A549 (cell line): ENCODE results near the gene CYP2S1. TPM values are rescaled to one million over a fixed set of nuclear protein-coding genes. Genes with fewer than 3 reads are reported as not detected.

ENCODE experiments used
- ATAC-seq, 2 experiments: fragments of 200-7000 bp in 1 of 2; fragments of >200 bp in 1 of 2; cut with Nextera tagmentation in 1 of 2; cut with Tn5 transposase in 1 of 2; 3 replicates each; pipeline versions ENCODE4 v1.8.0 to v1.9.1; 2018 to 2020; ENCODE audit warnings: mild to moderate bottlenecking in 1 of 2, moderate library complexity in 1 of 2
- CTCF ChIA-PET: fragments of 300-600 bp; sonication (Branson Sonifier 250); formaldehyde crosslinking; extraction: SDS; loops from one replicate; lab custom pipeline; 2021; ENCODE audit warnings: antibody characterized with exemption, inconsistent platforms; lab: Yijun Ruan, JAX
- POLR2A ChIA-PET: fragments of 350-600 bp; formaldehyde crosslinking; extraction: SDS; loops from one replicate; lab custom pipeline; 2021; ENCODE audit warnings: antibody characterized with exemption, inconsistent platforms; lab: Yijun Ruan, JAX
- DNase-seq, 2 experiments: peaks; one replicate each; pipeline versions ENCODE4 v3.0.0 to v3.0.0-alpha.2; 2011 to 2016; ENCODE audit warnings: low read depth in 1 of 2, low spot score in 1 of 2
- FAIRE-seq: peaks from 2 replicates; lab custom pipeline; 2011; peaks lifted over from hg19 to GRCh38; lab: Jason Lieb, UNC
- H3K27ac ChIP-seq, 2 experiments: fragments of >200 bp; sonication (Bioruptor Twin); formaldehyde crosslinking; 3 replicates each; pipeline ENCODE4 v1.5.1; 2016 to 2017
- H3K4me1 ChIP-seq: fragments of >200 bp; sonication (Bioruptor Twin); formaldehyde crosslinking; 3 replicates; pipeline ENCODE4 v1.6.1; 2016
- H3K4me2 ChIP-seq: fragments of >200 bp; sonication (Bioruptor Twin); formaldehyde crosslinking; 3 replicates; pipeline ENCODE4 v1.6.1; 2016
- H3K4me3 ChIP-seq: fragments of >200 bp; sonication (Bioruptor Twin); formaldehyde crosslinking; 3 replicates; pipeline ENCODE4 v1.5.1; 2016
- H3K9me3 ChIP-seq: fragments of >200 bp; sonication (Bioruptor Twin); formaldehyde crosslinking; 3 replicates; pipeline ENCODE4 v1.6.1; 2016
- ESRRA ChIP-seq: fragments of 150-350 bp; IDR thresholded peaks from 2 replicates; pipeline ENCODE4 v1.6.1; 2014; ENCODE audit warnings: mild to moderate bottlenecking, low read length, borderline replicate concordance
- HEYL ChIP-seq: fragments of 250-450 bp; sonication (Bioruptor Pico); IDR thresholded peaks from 2 replicates; pipeline ENCODE4 v1.8.0; 2021; ENCODE audit warnings: mild to moderate bottlenecking, moderate library complexity
- HOXB13 ChIP-seq: fragments of 250-450 bp; sonication (Bioruptor Pico); IDR thresholded peaks from 2 replicates; pipeline ENCODE4 v1.5.0; 2020; ENCODE audit warnings: low read depth, mild to moderate bottlenecking, moderate library complexity
- HOXB5 ChIP-seq: fragments of 250-450 bp; sonication (Bioruptor Pico); IDR thresholded peaks from 2 replicates; pipeline ENCODE4 v1.5.0; 2020; ENCODE audit warnings: mild to moderate bottlenecking, moderate library complexity
- JUN ChIP-seq, 2 experiments: fragments of >200 bp; sonication (Bioruptor Twin); formaldehyde crosslinking; IDR thresholded peaks; 2 replicates in 1 of 2; 3 replicates in 1 of 2; pipeline ENCODE4 v1.6.1; 2016 to 2017
- MAFK ChIP-seq: fragments of 450-650 bp; IDR thresholded peaks from 2 replicates; pipeline ENCODE4 v1.6.1; 2014; ENCODE audit not compliant: partially characterized antibody
- POLR2AphosphoS2 ChIP-seq: conservative IDR thresholded peaks from 2 replicates; pipeline ENCODE4 v1.6.1; 2012; ENCODE audit warnings: low read length, improper control_type of control experiment, inconsistent platforms
- RAD21 ChIP-seq, 2 experiments: fragments of >200 bp in 1 of 2; sonication (Bioruptor Twin) in 1 of 2; formaldehyde crosslinking in 1 of 2; IDR thresholded peaks in 1 of 2; conservative IDR thresholded peaks in 1 of 2; 2 replicates in 1 of 2; 3 replicates in 1 of 2; pipeline ENCODE4 v1.6.1; 2012 to 2018; ENCODE audit warnings: inconsistent platforms in 1 of 2
- RARB ChIP-seq: fragments of 250-450 bp; sonication (Bioruptor Pico); IDR thresholded peaks from 2 replicates; pipeline ENCODE4 v1.8.0; 2021; ENCODE audit warnings: mild to moderate bottlenecking, moderate library complexity
- TFCP2L1 ChIP-seq: fragments of 250-450 bp; sonication (Bioruptor Pico); IDR thresholded peaks from 2 replicates; pipeline ENCODE4 v1.5.0; 2021; ENCODE audit warnings: mild to moderate bottlenecking
- TP53 ChIP-seq: fragments of 250-450 bp; sonication (Bioruptor Pico); IDR thresholded peaks from 2 replicates; pipeline ENCODE4 v1.5.0; 2021; ENCODE audit warnings: mild to moderate bottlenecking, moderate library complexity
- ZC3H11A ChIP-seq: fragments of 450-650 bp; IDR thresholded peaks from 2 replicates; pipeline ENCODE4 v1.6.1; 2014; ENCODE audit warnings: antibody characterized with exemption, mild to moderate bottlenecking
- ZFP36 ChIP-seq: fragments of 450-650 bp; IDR thresholded peaks from 2 replicates; pipeline ENCODE4 v1.6.1; 2014; ENCODE audit warnings: borderline replicate concordance; ENCODE audit not compliant: partially characterized antibody
- WGBS: methylation state at CpG from one replicate; pipeline ENCODE4 v1.1.6; 2017; ENCODE audit errors: missing lambda C conversion rate; 5-methylcytosine and 5-hydroxymethylcytosine counted together
- polyA plus RNA-seq, 4 experiments: library from polyadenylated mRNA; depleted of rRNA in 3 of 4; stranded (reverse); fragments of >200 nt; fragmentation: RNase III in 1 of 4; extraction: RNeasy Plus Mini Kit Qiagen cat#74134 plus additional on column Dnase treatment in 1 of 4; gene quantifications; 2 replicates in 3 of 4; 3 replicates in 1 of 4; pipeline ENCODE4 v1.2.3, GENCODE V29; 2011 to 2017
- TF ChIP-seq, protein P1 (sequence below): fragments of 150-350 bp; IDR thresholded peaks from 2 replicates; pipeline ENCODE4 v1.6.1; 2014; ENCODE audit warnings: low read depth, mild to moderate bottlenecking, low read length
- TF ChIP-seq, protein P2 (sequence below): fragments of >200 bp; sonication (Bioruptor Twin); formaldehyde crosslinking; IDR thresholded peaks from 3 replicates; pipeline ENCODE4 v1.6.1; 2016
- TF ChIP-seq, protein P3 (sequence below): IDR thresholded peaks from 2 replicates; pipeline ENCODE4 v1.6.1; 2012

CYP2S1 gene
- polyA plus RNA-seq, 2 of the 4 experiments (the other 2 are of a cell fraction) = 8.6 to 28.1 TPM

DNA sequence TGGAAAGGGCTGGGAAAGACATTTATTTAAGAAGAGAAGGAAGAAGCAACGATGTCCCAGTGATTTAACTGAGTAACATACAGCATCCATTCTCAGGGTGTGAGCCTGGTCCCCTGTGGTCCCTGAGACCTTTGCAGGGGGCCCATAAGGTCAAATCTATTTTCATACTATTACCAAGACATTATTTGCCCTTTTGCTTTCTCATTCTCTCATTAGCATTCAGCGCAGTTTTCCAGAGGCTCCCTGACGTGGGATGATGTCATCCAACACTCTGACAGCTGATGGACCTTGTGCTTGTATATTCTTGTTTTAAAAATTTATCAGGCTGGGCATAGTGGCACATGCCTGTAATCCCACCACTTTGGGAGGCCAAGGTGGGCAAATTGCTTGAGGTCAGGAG lies 52.8 kb downstream of the CYP2S1 start:
- 0 out of 2 replicates have a peak, but pooled peaks have one; percentile 5 for TF ChIP-seq ZC3H11A
- no peak for TF ChIP-seq HEYL (CRISPR knock-in tag)
- TF ChIP-seq JUN (IDR thresholded peaks at IDR 0.05) = no peak
- no peak for TF ChIP-seq TFCP2L1 (CRISPR knock-in tag)
- no peak for TF ChIP-seq MAFK
- no peak for TF ChIP-seq RAD21 (conservative IDR thresholded peaks at IDR 0.05 in 1 of 2, IDR thresholded peaks at IDR 0.05 in 1 of 2)
- TF ChIP-seq, protein P1, sequence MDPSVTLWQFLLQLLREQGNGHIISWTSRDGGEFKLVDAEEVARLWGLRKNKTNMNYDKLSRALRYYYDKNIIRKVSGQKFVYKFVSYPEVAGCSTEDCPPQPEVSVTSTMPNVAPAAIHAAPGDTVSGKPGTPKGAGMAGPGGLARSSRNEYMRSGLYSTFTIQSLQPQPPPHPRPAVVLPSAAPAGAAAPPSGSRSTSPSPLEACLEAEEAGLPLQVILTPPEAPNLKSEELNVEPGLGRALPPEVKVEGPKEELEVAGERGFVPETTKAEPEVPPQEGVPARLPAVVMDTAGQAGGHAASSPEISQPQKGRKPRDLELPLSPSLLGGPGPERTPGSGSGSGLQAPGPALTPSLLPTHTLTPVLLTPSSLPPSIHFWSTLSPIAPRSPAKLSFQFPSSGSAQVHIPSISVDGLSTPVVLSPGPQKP = no peak
- TF ChIP-seq POLR2AphosphoS2 = no peak

DNA sequence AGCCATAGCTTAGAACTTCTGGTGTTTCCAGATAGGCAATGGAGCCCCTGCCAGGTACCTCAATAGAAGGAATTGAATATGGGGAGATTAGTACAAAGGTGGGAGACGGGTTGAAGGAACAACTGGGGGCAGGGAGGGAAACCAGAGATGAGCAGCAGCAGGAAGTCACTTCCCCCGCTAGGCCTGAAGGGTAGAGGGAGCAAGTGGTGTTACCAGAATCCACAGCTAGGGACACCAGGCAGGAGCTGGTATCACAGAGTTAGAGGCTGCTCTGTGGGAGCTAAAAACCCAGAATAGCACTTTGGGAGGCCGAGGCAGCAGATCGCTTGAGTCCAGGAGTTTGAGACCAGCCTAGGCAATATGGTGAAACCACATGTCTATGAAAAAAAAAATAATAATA lies 55.9 kb downstream of the CYP2S1 start:
- 96% methylated on average over 4 of the region's 4 CpGs for WGBS
- DNase-seq = no peak
- ChIA-PET CTCF (interaction anchor here (0.6 to 27.6 kb wide), 12 partner anchors 11 to 944 kb away, joined by 3 to 1023 read pairs (median 8); partner anchors contain the start of genes AXL, CYP2S1 and HNRNPUL1), POLR2A (interaction anchor here (0.7 to 2.5 kb wide), 2 partner anchors 22 to 545 kb away, joined by 3 to 13 read pairs; no protein-coding TSS in a partner anchor)
- Histone ChIP-seq H3K9me3 (no peaks in the 10 kb centered on the region), H3K4me2 (no peak overlapping the region), H3K4me1 (no peaks in the 10 kb centered on the region), H3K27ac (no peak overlapping the region), H3K4me3 (no peak overlapping the region)
- peak; percentile 67 to 68; a peak in 5 of 6 replicates for ATAC-seq
- peak; percentile 70 for FAIRE-seq
- TF ChIP-seq TFCP2L1 (CRISPR knock-in tag) (0 out of 2 replicates have a peak, but pooled peaks have one; percentile 33), TP53 (0 out of 2 replicates have a peak, but pooled peaks have one; percentile 26), RARB (CRISPR knock-in tag) (no peak)
- TF ChIP-seq, protein P2, sequence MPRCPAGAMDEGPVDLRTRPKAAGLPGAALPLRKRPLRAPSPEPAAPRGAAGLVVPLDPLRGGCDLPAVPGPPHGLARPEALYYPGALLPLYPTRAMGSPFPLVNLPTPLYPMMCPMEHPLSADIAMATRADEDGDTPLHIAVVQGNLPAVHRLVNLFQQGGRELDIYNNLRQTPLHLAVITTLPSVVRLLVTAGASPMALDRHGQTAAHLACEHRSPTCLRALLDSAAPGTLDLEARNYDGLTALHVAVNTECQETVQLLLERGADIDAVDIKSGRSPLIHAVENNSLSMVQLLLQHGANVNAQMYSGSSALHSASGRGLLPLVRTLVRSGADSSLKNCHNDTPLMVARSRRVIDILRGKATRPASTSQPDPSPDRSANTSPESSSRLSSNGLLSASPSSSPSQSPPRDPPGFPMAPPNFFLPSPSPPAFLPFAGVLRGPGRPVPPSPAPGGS = no peak

More for the DNA sequence above, 52.8 kb downstream of the CYP2S1 start:
- Histone ChIP-seq H3K4me1 (no peaks in the 10 kb centered on the region), H3K4me2 (no peak overlapping the region), H3K4me3 (no peak overlapping the region), H3K27ac (no peak overlapping the region), H3K9me3 (no peaks in the 10 kb centered on the region)
- peak; percentile 59 for FAIRE-seq
- DNase-seq = no peak
- ChIA-PET CTCF (interaction anchor here (0.7 to 27.6 kb wide), 7 partner anchors 11 to 63 kb away, joined by 4 to 1023 read pairs (median 5); partner anchors contain the start of genes AXL, CYP2S1 and HNRNPUL1), POLR2A (no interaction called here)
- WGBS = 93% methylated on average over 3 of the region's 3 CpGs
- no peak for ATAC-seq

DNA sequence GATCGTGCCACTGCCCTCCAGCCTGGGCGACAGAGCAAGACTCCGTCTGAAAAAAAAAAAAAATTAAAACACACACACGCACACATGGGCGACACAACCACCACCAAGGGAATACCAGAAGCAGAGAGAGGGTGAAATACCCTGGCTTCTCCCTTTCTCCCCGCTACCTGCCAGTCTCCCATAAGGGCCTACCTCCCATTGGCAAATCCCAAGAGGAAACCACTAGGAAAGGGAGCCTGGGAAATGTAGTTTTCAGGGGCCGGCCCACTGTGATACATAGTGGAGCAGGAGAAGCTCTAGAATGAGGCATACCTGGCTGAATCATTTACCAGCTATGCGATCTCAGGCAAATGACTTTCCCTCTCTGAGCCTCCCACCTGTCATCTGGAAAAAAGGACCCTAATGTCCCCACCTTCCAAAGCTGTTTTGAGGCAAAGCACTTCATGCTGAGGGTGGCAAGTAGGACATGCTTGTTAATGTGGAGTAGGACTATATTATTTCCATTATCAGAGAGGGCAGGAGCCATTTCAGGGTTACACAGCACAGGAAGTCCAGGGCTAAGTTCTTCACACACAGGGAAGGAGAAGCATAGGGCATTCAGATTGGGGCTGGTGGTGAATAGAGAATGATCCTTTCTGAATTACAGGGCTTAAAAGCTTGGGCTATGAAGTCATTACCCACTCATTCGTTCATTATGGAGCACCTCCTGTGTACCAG lies 56.8 kb downstream of the CYP2S1 start:
- Histone ChIP-seq H3K4me2 (no peak overlapping the region), H3K4me3 (no peak overlapping the region), H3K4me1 (no peaks in the 10 kb centered on the region), H3K27ac (no peak overlapping the region), H3K9me3 (no peaks in the 10 kb centered on the region)
- WGBS = 92% methylated on average over 9 of the region's 9 CpGs
- CTCF ChIA-PET = interaction anchor here (0.6 to 27.6 kb wide), 13 partner anchors 10 to 65 kb away, joined by 3 to 1023 read pairs (median 6); partner anchors contain the start of genes AXL, CYP2S1 and HNRNPUL1
- POLR2A ChIA-PET = interaction anchor here (0.7 to 2.5 kb wide), 3 partner anchors 14 to 546 kb away, joined by 3 to 13 read pairs (median 4); no protein-coding TSS in a partner anchor
- FAIRE-seq (peak; percentile 39), ATAC-seq (peak; percentile 59 to 66; a peak in 5 of 6 replicates), DNase-seq (peak in 1 of 2 experiments; percentile 54)
- TF ChIP-seq ESRRA = no peak
- no peak for TF ChIP-seq HOXB5
- peak; percentile 19 for TF ChIP-seq ZFP36
- TF ChIP-seq, protein P3, sequence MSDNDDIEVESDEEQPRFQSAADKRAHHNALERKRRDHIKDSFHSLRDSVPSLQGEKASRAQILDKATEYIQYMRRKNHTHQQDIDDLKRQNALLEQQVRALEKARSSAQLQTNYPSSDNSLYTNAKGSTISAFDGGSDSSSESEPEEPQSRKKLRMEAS = no peak
- TF ChIP-seq HOXB13 (CRISPR knock-in tag) = no peak
